CD4-positive, alpha-beta T cell (primary cell): ENCODE results near the gene UTP20. TPM values are rescaled to one million over a fixed set of nuclear protein-coding genes. Genes with fewer than 3 reads are reported as not detected.

Experiments used
- ATAC-seq: fragments of 200-7000 bp; cut with Tn5 transposase; one replicate; pipeline ENCODE4 v1.10.0; 2022; ENCODE audit warnings: mild to moderate bottlenecking; ENCODE audit not compliant: poor library complexity
- CTCF ChIA-PET: fragments of 350-600 bp; sonication (Branson Sonifier 250); formaldehyde crosslinking; loops from one replicate; lab custom pipeline; 2021; ENCODE audit warnings: antibody characterized with exemption, inconsistent platforms; lab: Charles Lee
- POLR2A ChIA-PET: fragments of 350-600 bp; sonication (Branson Sonifier 250); formaldehyde crosslinking; loops from one replicate; lab custom pipeline; 2021; ENCODE audit warnings: antibody characterized with exemption, inconsistent platforms; lab: Charles Lee
- DNase-seq, 14 experiments: peaks; one replicate each; pipeline ENCODE4 v3.0.0-alpha.2; 2013 to 2020; ENCODE audit warnings: mixed read lengths in 2 of 14
- H3K27ac ChIP-seq, 2 donors: one replicate each; pipeline versions ENCODE4 v1.5.1 to v1.7.0; 2013; ENCODE audit warnings: low read length in 2 of 2, low read depth in 1 of 2, mild to moderate bottlenecking in 1 of 2
- H3K27me3 ChIP-seq, 2 experiments: 1 replicate in 1 of 2; 2 replicates in 1 of 2; pipeline versions ENCODE4 v1.6.1 to v1.7.0; 2013; ENCODE audit warnings: low read length in 2 of 2, control low read depth in 1 of 2, mild to moderate bottlenecking in 1 of 2, moderate library complexity in 1 of 2; ENCODE audit not compliant: insufficient read depth in 2 of 2, control insufficient read depth in 1 of 2
- H3K36me3 ChIP-seq: one replicate; pipeline ENCODE4 v1.6.1; 2013; ENCODE audit warnings: low read length, control low read depth; ENCODE audit not compliant: insufficient read depth
- H3K4me1 ChIP-seq: one replicate; pipeline ENCODE4 v1.6.1; 2013; ENCODE audit warnings: low read length, control low read depth; ENCODE audit not compliant: insufficient read depth
- H3K4me3 ChIP-seq: one replicate; pipeline ENCODE4 v1.5.1; 2013; ENCODE audit warnings: mild to moderate bottlenecking, low read length, moderate library complexity
- H3K9me3 ChIP-seq, 2 experiments: 1 replicate in 1 of 2; 2 replicates in 1 of 2; pipeline versions ENCODE4 v1.6.1 to v1.7.0; 2013; ENCODE audit warnings: low read length in 2 of 2, mild to moderate bottlenecking in 2 of 2, control low read depth in 1 of 2, moderate library complexity in 1 of 2; ENCODE audit not compliant: control insufficient read depth in 1 of 2, insufficient read depth in 1 of 2
- H3K27ac Mint-ChIP-seq: one replicate; pipeline ENCODE4 v1.8.0; 2020; ENCODE audit warnings: mixed read lengths
- H3K27me3 Mint-ChIP-seq: one replicate; pipeline ENCODE4 v1.8.0; 2021; ENCODE audit warnings: mixed read lengths
- H3K36me3 Mint-ChIP-seq: one replicate; pipeline ENCODE4 v1.8.0; 2021; ENCODE audit warnings: low read depth, mixed read lengths
- H3K4me1 Mint-ChIP-seq: one replicate; pipeline ENCODE4 v1.8.0; 2021; ENCODE audit warnings: low read depth, mixed read lengths
- H3K4me3 Mint-ChIP-seq: one replicate; pipeline ENCODE4 v1.8.0; 2020; ENCODE audit warnings: mild to moderate bottlenecking, mixed read lengths
- H3K9me3 Mint-ChIP-seq: one replicate; pipeline ENCODE4 v1.8.0; 2020; ENCODE audit warnings: mixed read lengths
- intact Hi-C, 2 experiments: fragments of 100-400 bp; cut with DNase I in 1 of 2; cut with micrococcal nuclease in 1 of 2; formaldehyde crosslinking; loops; one replicate each; pipeline versions ENCODE4 v1.15.1 to v1.9.0; 2023 to 2025; cut with DNase I, micrococcal nuclease
- polyA plus RNA-seq, 2 donors: library from polyadenylated mRNA; unstranded; fragments of 120-200 nt; gene quantifications; one replicate each; pipeline ENCODE4 v1.2.1, GENCODE V29; 2013
- total RNA-seq, 174 experiments: library from RNA in 2 of 174; stranded (reverse) in 2 of 174; gene quantifications; one replicate each; pipeline ENCODE4 v1.2.3 and lab custom pipeline; 2021 to 2026
- TF ChIP-seq, protein P1 (sequence below): fragments of 200-600 bp; IDR thresholded peaks from one replicate; pipeline ENCODE4 v1.8.0; 2022; ENCODE audit warnings: antibody characterized with exemption, mild to moderate bottlenecking

The UTP20 gene
- 1 to 10 TPM; 9.1 to 9.6 TPM for total RNA-seq
- 7.4 TPM for polyA plus RNA-seq (2013, experiment 1 of 2)
- 8.7 TPM for polyA plus RNA-seq (2013, experiment 2 of 2)
- total RNA-seq (lab: John Stamatoyannopoulos, UW): 37.0 to 369 (median 68.4) reads per million in 172 experiments

GRCh38 chr12:101280006-101280505 lies at the start of gene UTP20:
TSS of gene UTP20 (plus strand) at chr12:101280105. CDS start at chr12:101280283, 178 bp downstream.
- Mint-ChIP-seq H3K27ac (peak within 1 kb of the TSS; percentile 71), H3K4me3 (peak within 1 kb of the TSS; percentile 97), H3K36me3 (peaks cover 33% of the 10 kb centered on the region), H3K27me3 (peaks cover 13% of the 10 kb centered on the region), H3K4me1 (peaks cover 25% of the 10 kb centered on the region), H3K9me3 (no peaks in the 10 kb centered on the region)
- Histone ChIP-seq H3K36me3 (peaks cover 14% of the 10 kb centered on the region), H3K4me1 (peaks cover 8% of the 10 kb centered on the region), H3K27me3 (no peaks in the 10 kb centered on the region), H3K27ac (no peak within 1 kb of the TSS), H3K9me3 (no peaks in the 10 kb centered on the region), H3K4me3 (peak within 1 kb of the TSS; percentile 72)
- ChIA-PET POLR2A (interaction anchor here (1.8 kb wide), 1 partner anchor 1013 kb away, joined by 7 read pairs; the partner anchor contains the start of genes DEPDC4 and SCYL2), CTCF (no interaction called here)
- peak; percentile 100 for ATAC-seq
- TF ChIP-seq, protein P1, sequence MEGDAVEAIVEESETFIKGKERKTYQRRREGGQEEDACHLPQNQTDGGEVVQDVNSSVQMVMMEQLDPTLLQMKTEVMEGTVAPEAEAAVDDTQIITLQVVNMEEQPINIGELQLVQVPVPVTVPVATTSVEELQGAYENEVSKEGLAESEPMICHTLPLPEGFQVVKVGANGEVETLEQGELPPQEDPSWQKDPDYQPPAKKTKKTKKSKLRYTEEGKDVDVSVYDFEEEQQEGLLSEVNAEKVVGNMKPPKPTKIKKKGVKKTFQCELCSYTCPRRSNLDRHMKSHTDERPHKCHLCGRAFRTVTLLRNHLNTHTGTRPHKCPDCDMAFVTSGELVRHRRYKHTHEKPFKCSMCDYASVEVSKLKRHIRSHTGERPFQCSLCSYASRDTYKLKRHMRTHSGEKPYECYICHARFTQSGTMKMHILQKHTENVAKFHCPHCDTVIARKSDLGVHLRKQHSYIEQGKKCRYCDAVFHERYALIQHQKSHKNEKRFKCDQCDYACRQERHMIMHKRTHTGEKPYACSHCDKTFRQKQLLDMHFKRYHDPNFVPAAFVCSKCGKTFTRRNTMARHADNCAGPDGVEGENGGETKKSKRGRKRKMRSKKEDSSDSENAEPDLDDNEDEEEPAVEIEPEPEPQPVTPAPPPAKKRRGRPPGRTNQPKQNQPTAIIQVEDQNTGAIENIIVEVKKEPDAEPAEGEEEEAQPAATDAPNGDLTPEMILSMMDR: no peak
- DNase-seq: peak; percentile 89 to 96 (median 94)
- intact Hi-C loops: loop anchor here in 1 of 2 experiments (5.0 kb wide), 3 partner anchors 127 to 842 kb away; partner anchors contain the start of genes ARL1, GNPTAB, NUP37 and PARPBP

DNA sequence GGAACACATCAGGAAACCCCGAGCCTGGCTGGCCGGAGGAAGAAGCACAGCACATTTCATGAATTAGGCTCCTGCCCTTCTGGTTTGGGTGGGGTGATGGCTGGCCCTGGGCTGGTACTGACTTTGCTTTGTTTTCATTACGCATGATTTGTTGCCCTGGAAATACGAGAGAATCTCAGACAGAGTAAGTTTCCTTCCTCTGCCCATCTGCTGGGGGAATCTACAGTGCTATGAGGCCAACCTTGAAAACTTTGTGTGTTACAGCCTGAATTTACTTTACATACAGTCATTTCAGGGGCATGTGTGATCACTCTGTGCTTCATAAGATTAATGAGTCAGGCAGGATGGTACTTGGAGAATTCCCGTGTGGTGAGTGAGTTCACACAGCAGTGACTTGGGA lies 49.4 kb upstream of the UTP20 start:
- ChIA-PET POLR2A (no interaction called here), CTCF (no interaction called here)
- no peak for DNase-seq
- Histone ChIP-seq H3K4me3 (no peak overlapping the region), H3K27ac (no peak overlapping the region), H3K9me3 (no peaks in the 10 kb centered on the region), H3K36me3 (no peaks in the 10 kb centered on the region), H3K4me1 (no peaks in the 10 kb centered on the region), H3K27me3 (no peaks in the 10 kb centered on the region)
- peaks cover 27% of the 10 kb centered on the region for H3K27me3 Mint-ChIP-seq
- no peak overlapping the region for H3K27ac Mint-ChIP-seq
- no peaks in the 10 kb centered on the region for H3K4me1 Mint-ChIP-seq
- no peak for ATAC-seq
- H3K9me3 Mint-ChIP-seq: no peaks in the 10 kb centered on the region
- H3K4me3 Mint-ChIP-seq: no peak overlapping the region
- TF ChIP-seq, protein P1: no peak
- intact Hi-C loops: no loop called here
- no peaks in the 10 kb centered on the region for H3K36me3 Mint-ChIP-seq

GRCh38 chr12:101231636-101232035 lies 48.3 kb upstream of the UTP20 start:
- H3K27ac Mint-ChIP-seq: no peak overlapping the region
- ATAC-seq (no peak), DNase-seq (no peak)
- no peaks in the 10 kb centered on the region for H3K9me3 ChIP-seq
- H3K27me3 ChIP-seq: no peaks in the 10 kb centered on the region
- H3K4me3 ChIP-seq: no peak overlapping the region
- no peaks in the 10 kb centered on the region for H3K9me3 Mint-ChIP-seq
- no peaks in the 10 kb centered on the region for H3K36me3 Mint-ChIP-seq
- POLR2A ChIA-PET: no interaction called here
- H3K36me3 ChIP-seq: no peaks in the 10 kb centered on the region
- H3K4me1 Mint-ChIP-seq: no peaks in the 10 kb centered on the region
- intact Hi-C loops: no loop called here
- H3K4me1 ChIP-seq: no peaks in the 10 kb centered on the region
- H3K4me3 Mint-ChIP-seq: no peak overlapping the region
- H3K27me3 Mint-ChIP-seq: peaks cover 31% of the 10 kb centered on the region
- TF ChIP-seq, protein P1: no peak
- CTCF ChIA-PET: no interaction called here
- H3K27ac ChIP-seq: no peak overlapping the region
